ENCODE results near the gene ACADVL. TPM values are rescaled to one million over a fixed set of nuclear protein-coding genes. Genes with fewer than 3 reads are reported as not detected.

Gene ACADVL
- total RNA-seq, 4 donors from 2014 or later, result 250 to 662 (median 544) TPM

GRCh38 chr17:7219229-7219811 is 418 bp upstream of the ACADVL start:
- WGBS, result 21% methylated on average over 9 of the region's 12 CpGs
- Histone ChIP-seq H3K27ac (replicated peaks in 1 of 4) (peak overlapping the region; percentile 92 to 99 (median 97)), H3K27me3 (no peaks in the 10 kb centered on the region), H3K9me3 (no peaks in the 10 kb centered on the region), H3K36me3 (peaks cover 20 to 39% (median 33%) of the 10 kb centered on the region in 4 donors), H3K4me1 (peaks cover 66 to 78% (median 76%) of the 10 kb centered on the region in 4 donors), H3K4me3 (peak overlapping the region; percentile 74 to 98 (median 94))
- TF ChIP-seq POLR2A (IDR thresholded peaks at IDR 0.05; ENCODE audit: low read depth), result no peak
- no peak for TF ChIP-seq POLR2AphosphoS5 (IDR thresholded peaks at IDR 0.05)
- no peak for TF ChIP-seq CTCF (IDR thresholded peaks at IDR 0.05)
- TF ChIP-seq EP300 (IDR thresholded peaks at IDR 0.05), result no peak
- no peak for DNase-seq (ENCODE audit: extremely low spot score)
- intact Hi-C loops (cut with DNase I), result no loop called here

- DNase-seq (ENCODE audit: extremely low spot score), result no peak
- WGBS, result 50% methylated on average over 2 of the region's 11 CpGs
- H3K27ac ChIP-seq (replicated peaks in 1 of 4), result peak overlapping the region; percentile 92 to 99 (median 97)
- peaks cover 60 to 74% (median 67%) of the 10 kb centered on the region in 4 donors for H3K4me1 ChIP-seq
- intact Hi-C loops (cut with DNase I), result no loop called here
- no peaks in the 10 kb centered on the region for H3K9me3 ChIP-seq
- peak overlapping the region; percentile 74 to 98 (median 94) for H3K4me3 ChIP-seq
- H3K27me3 ChIP-seq, result no peaks in the 10 kb centered on the region
- peaks cover 32 to 53% (median 47%) of the 10 kb centered on the region in 4 donors for H3K36me3 ChIP-seq
- TF ChIP-seq POLR2AphosphoS5 (IDR thresholded peaks at IDR 0.05), result no peak
- TF ChIP-seq CTCF (IDR thresholded peaks at IDR 0.05), result peak; percentile 35 to 50 (median 50)
Measured at GRCh38 chr17:7220593-7221277, 997 bp downstream of the ACADVL start.

GRCh38 chr17:7221278-7222092 is 1.7 kb downstream of the ACADVL start:
- H3K4me3 ChIP-seq, result peak overlapping the region in 3 of 4 donors; percentile 74 to 98 (median 95)
- intact Hi-C loops (cut with DNase I), result no loop called here
- WGBS, result 59% methylated on average over 10 of the region's 10 CpGs
- peaks cover 53 to 67% (median 60%) of the 10 kb centered on the region in 4 donors for H3K4me1 ChIP-seq
- H3K27me3 ChIP-seq, result no peaks in the 10 kb centered on the region
- H3K27ac ChIP-seq (replicated peaks in 1 of 4), result peak overlapping the region; percentile 92 to 99 (median 97)
- H3K9me3 ChIP-seq, result no peaks in the 10 kb centered on the region
- TF ChIP-seq POLR2AphosphoS5 (IDR thresholded peaks at IDR 0.05) (no peak), EP300 (IDR thresholded peaks at IDR 0.05) (no peak), CTCF (IDR thresholded peaks at IDR 0.05) (no peak), POLR2A (IDR thresholded peaks at IDR 0.05; ENCODE audit: low read depth) (no peak)
- H3K36me3 ChIP-seq, result peaks cover 34 to 61% (median 54%) of the 10 kb centered on the region in 4 donors
- DNase-seq (ENCODE audit: extremely low spot score), result no peak

DNA sequence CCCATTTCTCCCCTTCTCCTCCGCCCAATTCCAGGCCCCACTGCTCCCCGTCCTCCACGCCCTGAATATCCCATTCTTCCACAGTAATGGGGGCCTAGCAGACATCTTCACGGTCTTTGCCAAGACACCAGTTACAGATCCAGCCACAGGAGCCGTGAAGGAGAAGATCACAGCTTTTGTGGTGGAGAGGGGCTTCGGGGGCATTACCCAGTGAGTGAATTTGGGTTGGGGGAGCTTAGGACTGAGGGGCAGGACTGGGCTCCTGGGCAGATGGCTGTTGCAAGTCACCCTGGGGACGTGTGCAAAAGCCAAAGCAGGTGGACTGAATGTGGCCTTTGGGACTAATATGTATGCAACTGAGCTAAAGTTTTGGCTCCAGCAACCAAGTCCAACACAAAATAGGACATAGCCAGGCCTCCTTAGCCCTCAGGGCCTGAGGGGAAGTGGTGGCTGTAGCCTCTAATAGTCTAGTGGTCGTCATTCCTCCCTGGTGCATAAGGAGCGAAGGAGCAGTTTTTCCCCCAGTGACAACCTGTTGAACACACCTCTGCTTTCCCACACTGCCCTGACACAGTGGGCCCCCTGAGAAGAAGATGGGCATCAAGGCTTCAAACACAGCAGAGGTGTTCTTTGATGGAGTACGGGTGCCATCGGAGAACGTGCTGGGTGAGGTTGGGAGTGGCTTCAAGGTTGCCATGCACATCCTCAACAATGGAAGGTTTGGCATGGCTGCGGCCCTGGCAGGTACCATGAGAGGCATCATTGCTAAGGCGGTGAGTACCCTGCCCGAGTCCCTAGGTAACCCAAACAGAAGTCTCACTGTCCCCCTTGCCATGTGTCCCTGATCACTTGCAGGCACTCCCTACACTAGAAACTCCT is 2.6 kb downstream of the ACADVL start:
- intact Hi-C loops (cut with DNase I), result no loop called here
- Histone ChIP-seq H3K36me3 (peaks cover 34 to 69% (median 63%) of the 10 kb centered on the region in 4 donors), H3K4me1 (peaks cover 46 to 59% (median 53%) of the 10 kb centered on the region in 4 donors), H3K27me3 (no peaks in the 10 kb centered on the region), H3K27ac (replicated peaks in 1 of 4) (peak overlapping the region in 3 of 4 donors; percentile 92 to 99 (median 99)), H3K4me3 (no peak overlapping the region), H3K9me3 (no peaks in the 10 kb centered on the region)
- no peak for DNase-seq (ENCODE audit: extremely low spot score)
- TF ChIP-seq POLR2A (IDR thresholded peaks at IDR 0.05; ENCODE audit: low read depth) (no peak), POLR2AphosphoS5 (IDR thresholded peaks at IDR 0.05) (peak in 1 of 2 donors; percentile 11), EP300 (IDR thresholded peaks at IDR 0.05) (no peak)
- 68% methylated on average over 14 of the region's 15 CpGs for WGBS

Data from esophagus muscularis mucosa (tissue), 4 donors.